ENCODE measurements around the gene KAT6B. TPM values are rescaled to one million over a fixed set of nuclear protein-coding genes. Genes with fewer than 3 reads are reported as not detected.

The KAT6B gene
- total and polyA plus RNA-seq, 2 of the 8 experiments (the other 6 are each of a cell fraction or from before 2014, with no cell fraction given): 7.3 to 30.8 TPM

- H2BK120ac ChIP-seq (replicated peaks; ENCODE audit: low read depth, low read length): no peak overlapping the region
- H2BK15ac ChIP-seq (ENCODE audit: low read length): no peak overlapping the region
- H2AK5ac ChIP-seq (ENCODE audit: low read depth, low read length): no peak overlapping the region
- H2BK12ac ChIP-seq (ENCODE audit: low read depth, low read length): no peak overlapping the region
- H2BK5ac ChIP-seq (ENCODE audit: low read depth, low read length): no peak overlapping the region
- no peak overlapping the region for H3K4ac ChIP-seq (replicated peaks; ENCODE audit: insufficient read length, low read depth, low read length)
- 94 to 100% methylated on average over 1 to 5 of the region's 5 CpGs for WGBS, 2 experiments (ENCODE audit: extremely low coverage in 1 of 2, insufficient coverage in 1 of 2, insufficient read length in 1 of 2, insufficient replicate concordance in 2 of 2, low coverage in 1 of 2, low lambda C conversion rate in 2 of 2, missing lambda C conversion rate in 1 of 2)
- no peak overlapping the region for H3K18ac ChIP-seq (ENCODE audit: extremely low read depth, low read length)
- H3K9ac ChIP-seq (replicated peaks in 1 of 4; ENCODE audit: extremely low read depth in 1 of 4, low read depth in 3 of 4, low read length in 3 of 4): no peak overlapping the region
- H3K27ac ChIP-seq (ENCODE audit: low read depth, low read length): no peak overlapping the region
- H2AFZ ChIP-seq (ENCODE audit: low read length): 0 out of 2 replicates have a peak overlapping the region, but pooled peaks have one; percentile 19
- H4K5ac ChIP-seq (ENCODE audit: insufficient read length, low read depth, low read length): no peak overlapping the region
- H3K9me3 ChIP-seq (ENCODE audit: insufficient read depth in 2 of 2, low read depth in 1 of 2, low read length in 1 of 2): no peaks in the 10 kb centered on the region
- no peaks in the 10 kb centered on the region for H3K23me2 ChIP-seq (ENCODE audit: low read depth, low read length)
- DNase-seq (ENCODE audit: low read depth in 1 of 2, low spot score in 2 of 2) (no peak), FAIRE-seq (no peak)
- no peaks in the 10 kb centered on the region for H4K20me1 ChIP-seq (replicated peaks in 1 of 2; ENCODE audit: control insufficient read depth in 1 of 2, insufficient read depth in 2 of 2, low read length in 2 of 2)
- no peaks in the 10 kb centered on the region for H3K36me3 ChIP-seq (ENCODE audit: control insufficient read depth in 2 of 4, insufficient read depth in 4 of 4, low read length in 3 of 4)
- no peaks in the 10 kb centered on the region for H3K79me2 ChIP-seq (ENCODE audit: control insufficient read depth in 1 of 2, insufficient read depth in 2 of 2, low read length in 2 of 2)
- H3K27me3 ChIP-seq (replicated peaks in 1 of 4; ENCODE audit: control insufficient read depth in 3 of 4, extremely low read depth in 1 of 4, insufficient read depth in 3 of 4, low read length in 3 of 4): no peaks in the 10 kb centered on the region
- ChIA-PET CTCF (ENCODE audit: partially characterized antibody) (no interaction called here), POLR2A (ENCODE audit: partially characterized antibody) (no interaction called here)
- H3K14ac ChIP-seq (ENCODE audit: insufficient read length): no peak overlapping the region
- no peak overlapping the region for H4K91ac ChIP-seq (replicated peaks; ENCODE audit: insufficient read length, low read length)
- no peak overlapping the region for H3K4me3 ChIP-seq (ENCODE audit: extremely low read depth in 1 of 4, insufficient read depth in 2 of 4, low read depth in 3 of 4, low read length in 4 of 4)
- H3K23ac ChIP-seq (ENCODE audit: insufficient read length): no peak overlapping the region
- no peak overlapping the region for H4K8ac ChIP-seq (ENCODE audit: extremely low read depth, insufficient read depth, low read length)
- no peaks in the 10 kb centered on the region for H3K79me1 ChIP-seq (ENCODE audit: low read depth, low read length)
- H3K4me2 ChIP-seq (ENCODE audit: insufficient read depth in 1 of 2, low read depth in 2 of 2, low read length in 2 of 2): no peak overlapping the region
- no peak overlapping the region for H3K56ac ChIP-seq (replicated peaks; ENCODE audit: insufficient read length, low read depth, low read length)
- no peaks in the 10 kb centered on the region; a peak in 1 of 7 replicates for H3K4me1 ChIP-seq (replicated peaks in 1 of 4; ENCODE audit: control insufficient read depth in 3 of 4, insufficient read depth in 4 of 4, low read length in 3 of 4)
- H2BK20ac ChIP-seq (ENCODE audit: low read length): no peak overlapping the region
- TF ChIP-seq TAF7 (optimal IDR thresholded peaks at IDR 0.05; ENCODE audit: borderline replicate concordance, low read depth, low read length) (no peak), CREB1 (IDR thresholded peaks at IDR 0.05) (no peak), SP2 (IDR thresholded peaks at IDR 0.05; ENCODE audit: low read length) (no peak), GABPA (IDR thresholded peaks at IDR 0.05; ENCODE audit: borderline replicate concordance, insufficient read depth, low read length) (no peak)
Measured at GRCh38 chr10:74787457-74787856, 38.9 kb upstream of the KAT6B start.

Data from H1 (cell line).